ENCODE results near the gene HSPB2.

The HSPB2 gene

GRCh38 chr11:111949519-111950426 lies 37.2 kb downstream of the HSPB2 start:
- no peak for DNase-seq (ENCODE audit: low read depth)
- TF ChIP-seq CTCF (IDR thresholded peaks at IDR 0.05; ENCODE audit: control insufficient read depth, insufficient read depth, low read depth, low read length, missing control alignments): no peak
- H3K4me3 ChIP-seq (ENCODE audit: control insufficient read depth, low read depth, low read length): no peak overlapping the region

DNA sequence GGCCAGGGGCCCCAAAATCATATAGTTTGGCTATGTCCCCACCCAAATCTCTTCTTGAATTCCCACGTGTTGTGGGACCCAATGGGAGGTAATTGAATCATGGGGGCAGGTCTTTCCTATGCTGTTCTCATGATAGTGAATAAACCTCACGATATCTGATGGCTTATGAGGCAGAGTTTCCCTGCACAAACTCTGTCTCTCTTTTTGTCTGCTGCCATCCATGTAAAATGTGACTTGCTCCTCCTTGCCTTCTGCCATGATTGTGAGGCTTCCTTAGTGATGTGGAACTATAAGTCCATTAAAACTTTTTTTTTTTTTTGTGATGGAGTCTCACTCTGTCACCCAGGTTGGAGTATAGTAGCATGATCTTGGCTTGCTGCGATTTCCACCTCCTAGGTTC lies 39.0 kb downstream of the HSPB2 start:
- H3K4me3 ChIP-seq (ENCODE audit: control insufficient read depth, low read depth, low read length): no peak overlapping the region
- no peak for TF ChIP-seq CTCF (IDR thresholded peaks at IDR 0.05; ENCODE audit: control insufficient read depth, insufficient read depth, low read depth, low read length, missing control alignments)
- no peak for DNase-seq (ENCODE audit: low read depth)

GRCh38 chr11:111954154-111954553 lies 41.6 kb downstream of the HSPB2 start:
- TF ChIP-seq CTCF (IDR thresholded peaks at IDR 0.05; ENCODE audit: control insufficient read depth, insufficient read depth, low read depth, low read length, missing control alignments): no peak
- no peak overlapping the region for H3K4me3 ChIP-seq (ENCODE audit: control insufficient read depth, low read depth, low read length)
- DNase-seq (ENCODE audit: low read depth): no peak

DNA sequence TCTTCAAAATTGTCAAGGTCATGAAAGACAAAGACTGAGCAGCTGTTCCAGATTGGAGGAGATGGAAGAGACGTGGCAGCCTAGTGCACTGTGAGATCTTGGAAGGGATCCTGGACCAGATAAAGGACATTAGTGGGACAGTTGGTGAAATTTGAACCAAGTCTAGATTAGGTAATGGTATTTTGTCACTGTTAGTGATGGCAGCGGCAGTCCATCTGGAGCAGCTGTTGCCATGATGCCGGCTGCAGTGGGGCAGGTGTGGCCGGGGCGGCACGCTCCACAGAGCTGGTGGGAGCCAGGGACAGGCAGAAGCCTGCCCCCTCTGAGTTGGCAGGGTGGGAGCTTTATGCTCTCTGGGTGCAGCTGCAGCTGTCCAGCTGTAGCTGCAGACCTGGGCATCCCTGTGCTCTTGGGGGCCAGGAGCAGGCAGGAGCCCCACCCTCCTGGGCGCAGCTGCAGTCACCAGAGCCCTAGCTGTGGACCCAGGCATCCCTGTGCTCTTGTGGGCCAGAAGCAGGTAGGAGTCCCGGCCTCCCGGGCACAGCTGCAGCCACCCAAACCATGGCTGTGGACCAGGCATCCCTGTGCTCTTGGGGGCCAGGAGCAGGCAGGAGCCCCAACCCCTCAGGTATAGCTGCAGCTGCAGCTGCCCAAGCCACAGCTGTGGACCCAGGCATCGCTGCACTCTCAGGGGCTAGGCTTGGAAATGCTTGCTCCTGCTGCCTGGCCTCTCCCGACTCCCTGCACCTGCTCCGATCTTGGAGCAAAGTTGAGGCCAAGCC lies 45.3 kb downstream of the HSPB2 start:
- TF ChIP-seq CTCF (IDR thresholded peaks at IDR 0.05; ENCODE audit: control insufficient read depth, insufficient read depth, low read depth, low read length, missing control alignments): no peak
- no peak overlapping the region for H3K4me3 ChIP-seq (ENCODE audit: control insufficient read depth, low read depth, low read length)
- DNase-seq (ENCODE audit: low read depth): no peak

- no peak for DNase-seq (ENCODE audit: low read depth)
- no peak for TF ChIP-seq CTCF (IDR thresholded peaks at IDR 0.05; ENCODE audit: control insufficient read depth, insufficient read depth, low read depth, low read length, missing control alignments)
- H3K4me3 ChIP-seq (ENCODE audit: control insufficient read depth, low read depth, low read length): no peak overlapping the region
Measured at GRCh38 chr11:111960916-111961315, 48.4 kb downstream of the HSPB2 start.

- H3K4me3 ChIP-seq (ENCODE audit: control insufficient read depth, low read depth, low read length): no peak overlapping the region
- no peak for DNase-seq (ENCODE audit: low read depth)
- TF ChIP-seq CTCF (IDR thresholded peaks at IDR 0.05; ENCODE audit: control insufficient read depth, insufficient read depth, low read depth, low read length, missing control alignments): no peak
Measured at GRCh38 chr11:111961389-111962300, 49.1 kb downstream of the HSPB2 start.
